ENCODE results near the gene CHRNA4.

The CHRNA4 gene

DNA sequence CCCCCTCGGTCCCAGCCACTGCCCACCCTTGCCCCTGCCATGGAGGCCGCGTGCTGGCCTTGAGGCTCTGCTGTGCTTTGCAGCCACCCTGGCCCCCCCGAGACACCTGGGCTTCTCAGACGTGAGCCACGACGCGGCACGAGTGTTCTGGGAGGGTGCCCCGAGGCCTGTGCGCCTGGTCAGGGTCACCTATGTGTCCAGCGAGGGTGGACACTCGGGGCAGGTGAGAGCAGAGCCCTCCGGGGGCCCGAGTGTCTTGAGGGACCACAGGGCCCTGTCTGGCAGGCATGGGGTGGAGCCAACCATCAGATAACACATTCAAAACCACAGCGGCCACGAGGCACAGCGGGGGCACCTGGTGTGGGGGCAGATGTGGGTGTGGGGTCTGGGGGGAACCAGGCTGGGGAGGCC, 49.3 kb downstream of the CHRNA4 start:
- no peaks in the 10 kb centered on the region for H3K27me3 ChIP-seq (ENCODE audit: control insufficient read depth, low read length)

GRCh38 chr20:63311186-63311832, 49.8 kb downstream of the CHRNA4 start:
- H3K9me3 ChIP-seq (ENCODE audit: control insufficient read depth, insufficient read depth, low read length) = no peaks in the 10 kb centered on the region
- no peak overlapping the region for H3K4me2 ChIP-seq (ENCODE audit: low read length)
- no peaks in the 10 kb centered on the region for H4K20me1 ChIP-seq (ENCODE audit: control insufficient read depth, insufficient read depth, low read depth, low read length)
- TF ChIP-seq EZH2phosphoT487 (IDR thresholded peaks at IDR 0.05; ENCODE audit: borderline replicate concordance, low read length) (no peak), CTCF (IDR thresholded peaks at IDR 0.05; ENCODE audit: low read depth, low read length, poor library complexity, severe bottlenecking) (no peak)
- no peaks in the 10 kb centered on the region for H3K27me3 ChIP-seq (ENCODE audit: control insufficient read depth, low read length)
- no peak overlapping the region for H3K27ac ChIP-seq (ENCODE audit: low read depth, low read length)
- no peaks in the 10 kb centered on the region for H3K36me3 ChIP-seq (ENCODE audit: control insufficient read depth, low read length)
- no peaks in the 10 kb centered on the region for H3K79me2 ChIP-seq (ENCODE audit: control insufficient read depth, low read length)
- no peaks in the 10 kb centered on the region for H3F3A ChIP-seq (ENCODE audit: control insufficient read depth, insufficient read depth)
- H3K9me2 ChIP-seq (replicated peaks; ENCODE audit: control insufficient read depth, low read length) = no peaks in the 10 kb centered on the region
- no peaks in the 10 kb centered on the region for H3K4me1 ChIP-seq (ENCODE audit: control insufficient read depth, low read length)
- H3K4me3 ChIP-seq (ENCODE audit: low read length) = no peak overlapping the region

More for the DNA sequence above, 49.3 kb downstream of the CHRNA4 start:
- Histone ChIP-seq H4K20me1 (ENCODE audit: control insufficient read depth, insufficient read depth, low read depth, low read length) (no peaks in the 10 kb centered on the region), H3F3A (ENCODE audit: control insufficient read depth, insufficient read depth) (no peaks in the 10 kb centered on the region), H3K27ac (ENCODE audit: low read depth, low read length) (no peak overlapping the region), H3K4me3 (ENCODE audit: low read length) (no peak overlapping the region), H3K4me2 (ENCODE audit: low read length) (no peak overlapping the region), H3K9me2 (replicated peaks; ENCODE audit: control insufficient read depth, low read length) (no peaks in the 10 kb centered on the region), H3K9me3 (ENCODE audit: control insufficient read depth, insufficient read depth, low read length) (no peaks in the 10 kb centered on the region), H3K4me1 (ENCODE audit: control insufficient read depth, low read length) (no peaks in the 10 kb centered on the region), H3K36me3 (ENCODE audit: control insufficient read depth, low read length) (no peaks in the 10 kb centered on the region), H3K79me2 (ENCODE audit: control insufficient read depth, low read length) (no peaks in the 10 kb centered on the region)
- TF ChIP-seq CTCF (IDR thresholded peaks at IDR 0.05; ENCODE audit: low read depth, low read length, poor library complexity, severe bottlenecking) = no peak
- no peak for TF ChIP-seq EZH2phosphoT487 (IDR thresholded peaks at IDR 0.05; ENCODE audit: borderline replicate concordance, low read length)

GRCh38 chr20:63310265-63310991, 50.7 kb downstream of the CHRNA4 start:
- no peaks in the 10 kb centered on the region for H3K27me3 ChIP-seq (ENCODE audit: control insufficient read depth, low read length)

More at GRCh38 chr20:63310265-63310991, 50.7 kb downstream of the CHRNA4 start:
- Histone ChIP-seq H3K9me2 (replicated peaks; ENCODE audit: control insufficient read depth, low read length) (no peaks in the 10 kb centered on the region), H3K79me2 (ENCODE audit: control insufficient read depth, low read length) (no peaks in the 10 kb centered on the region), H3K36me3 (ENCODE audit: control insufficient read depth, low read length) (no peaks in the 10 kb centered on the region), H3K9me3 (ENCODE audit: control insufficient read depth, insufficient read depth, low read length) (peaks cover under 1% of the 10 kb centered on the region; the same call in 1 of the 2 replicates), H3K27ac (ENCODE audit: low read depth, low read length) (no peak overlapping the region), H3K4me2 (ENCODE audit: low read length) (no peak overlapping the region), H4K20me1 (ENCODE audit: control insufficient read depth, insufficient read depth, low read depth, low read length) (no peaks in the 10 kb centered on the region), H3K4me1 (ENCODE audit: control insufficient read depth, low read length) (no peaks in the 10 kb centered on the region), H3F3A (ENCODE audit: control insufficient read depth, insufficient read depth) (no peaks in the 10 kb centered on the region), H3K4me3 (ENCODE audit: low read length) (no peak overlapping the region)
- TF ChIP-seq CTCF (IDR thresholded peaks at IDR 0.05; ENCODE audit: low read depth, low read length, poor library complexity, severe bottlenecking) (no peak), EZH2phosphoT487 (IDR thresholded peaks at IDR 0.05; ENCODE audit: borderline replicate concordance, low read length) (no peak)

All from DOHH2 (cell line).